Motor neuron (in vitro differentiated cells): ENCODE data around the gene GMCL1. TPM values are rescaled to one million over a fixed set of nuclear protein-coding genes. Genes with fewer than 3 reads are reported as not detected.

Source experiments
- total RNA-seq, 8 experiments: library from RNA; unstranded; fragments of 300-600 nt; gene quantifications; 2 replicates each; pipeline versions ENCODE4 v1.2.3 to v1.2.4, GENCODE V29; 2022

Gene GMCL1
- total RNA-seq, 8 experiments from 2014 or later = 6.4 to 19.5 (median 8.5) TPM

Other genes starting within 250 kb of the GMCL1 start
- gene AAK1, start 185.9 kb upstream of the GMCL1 start, total RNA-seq = 10 to 100 TPM; 13.6 to 50.2 (median 29.5) TPM
- gene ANXA4, start 87.5 kb upstream of the GMCL1 start, total RNA-seq = 100 to 1,000 TPM in 1 of 8 experiments, 10 to 100 TPM in 3, 1 to 10 TPM in 4; 3.3 to 104 (median 11.1) TPM
- 10 to 100 TPM; 56.6 to 90.0 (median 66.8) TPM for gene SNRNP27, start 64.3 kb downstream of the GMCL1 start, total RNA-seq
- 10 to 100 TPM in 4 of 8 experiments, 1 to 10 TPM in 4; 4.5 to 18.4 (median 9.9) TPM for gene MXD1, start 85.4 kb downstream of the GMCL1 start, total RNA-seq
- gene ASPRV1, start 132.0 kb downstream of the GMCL1 start, total RNA-seq = 1 to 10 TPM; 1.1 to 2.8 (median 1.7) TPM